Endothelial cell of umbilical vein (primary cell): Measurements from ENCODE around the gene PHC2. TPM values are rescaled to one million over a fixed set of nuclear protein-coding genes. Genes with fewer than 3 reads are reported as not detected.

Experiments used
- BruUV-seq: library from RNA; stranded (reverse); fragments of 400-500 nt; replicated peaks from 2 replicates; lab custom pipeline; 2021; lab: Mats Ljungman, UMichigan
- CTCF ChIA-PET: fragments of 300-600, 350-600 bp; sonication (Branson Sonifier 250); formaldehyde crosslinking; loops from one replicate; lab custom pipeline; 2021; ENCODE audit warnings: antibody characterized with exemption, inconsistent platforms; lab: Charles Lee
- POLR2A ChIA-PET: fragments of 300-600, 350-600 bp; sonication (Branson Sonifier 250); formaldehyde crosslinking; loops from one replicate; lab custom pipeline; 2021; ENCODE audit warnings: antibody characterized with exemption, inconsistent platforms; lab: Charles Lee
- DNase-seq: peaks from one replicate; pipeline ENCODE4 v3.0.0-alpha.2; 2011; ENCODE audit warnings: low read depth, low spot score
- FAIRE-seq: peaks from 2 replicates; lab custom pipeline; 2011; peaks lifted over from hg19 to GRCh38; lab: Jason Lieb, UNC
- H2AFZ ChIP-seq: 2 replicates; pipeline ENCODE4 v1.6.0; 2012; ENCODE audit warnings: low read depth, low read length, control low read depth, inconsistent platforms
- H3K27ac ChIP-seq: 2 replicates; pipeline ENCODE4 v1.5.1; 2011; ENCODE audit warnings: low read depth, mild to moderate bottlenecking, control low read depth, low read length, moderate library complexity; ENCODE audit not compliant: insufficient read depth
- H3K27me3 ChIP-seq, 2 experiments: 2 replicates each; pipeline versions ENCODE4 v1.6.0 to v1.6.1; 2011; ENCODE audit warnings: low read length in 2 of 2, mixed read lengths in 1 of 2; ENCODE audit not compliant: control insufficient read depth in 2 of 2, insufficient read depth in 2 of 2
- H3K36me3 ChIP-seq, 2 experiments: 2 replicates in 1 of 2; 3 replicates in 1 of 2; pipeline ENCODE4 v1.5.1; 2011; ENCODE audit warnings: low read length in 2 of 2, mild to moderate bottlenecking in 1 of 2, moderate library complexity in 1 of 2; ENCODE audit not compliant: control insufficient read depth in 2 of 2, insufficient read depth in 2 of 2; ENCODE audit errors: extremely low read depth in 1 of 2
- H3K4me1 ChIP-seq: 3 replicates; pipeline ENCODE4 v1.5.1; 2011; ENCODE audit warnings: mild to moderate bottlenecking, low read length; ENCODE audit not compliant: control insufficient read depth, insufficient read depth; ENCODE audit errors: extremely low read depth
- H3K4me2 ChIP-seq: 2 replicates; pipeline ENCODE4 v1.6.1; 2011; ENCODE audit warnings: low read length, control low read depth, mixed read lengths; ENCODE audit not compliant: insufficient read depth
- H3K4me3 ChIP-seq, 3 experiments: fragments of 200-600 bp in 1 of 3; sonication (generic), shearing (Covaris generic) in 1 of 3; replicated peaks in 1 of 3; 2 replicates each; pipeline ENCODE4 v1.5.1; 2011 to 2016; ENCODE audit warnings: control low read depth in 3 of 3, low read length in 3 of 3, mild to moderate bottlenecking in 2 of 3, inconsistent platforms in 1 of 3, low read depth in 1 of 3, moderate library complexity in 1 of 3; ENCODE audit not compliant: insufficient read depth in 1 of 3
- H3K79me2 ChIP-seq: 2 replicates; pipeline ENCODE4 v1.6.0; 2012; ENCODE audit warnings: low read length, inconsistent platforms; ENCODE audit not compliant: control insufficient read depth, insufficient read depth
- H3K9ac ChIP-seq: replicated peaks from 2 replicates; pipeline ENCODE3; 2011; ENCODE audit warnings: low read length, control low read depth; ENCODE audit not compliant: insufficient read depth; ENCODE audit errors: extremely low read depth
- H3K9me1 ChIP-seq: replicated peaks from 3 replicates; pipeline ENCODE4 v1.6.0; 2011; ENCODE audit warnings: mild to moderate bottlenecking, low read length; ENCODE audit not compliant: control insufficient read depth, insufficient read depth; ENCODE audit errors: extremely low read depth
- H3K9me3 ChIP-seq: replicated peaks from 2 replicates; pipeline ENCODE4 v1.5.1; 2012; ENCODE audit warnings: low read length, inconsistent platforms; ENCODE audit not compliant: control insufficient read depth, insufficient read depth
- H4K20me1 ChIP-seq: replicated peaks from 2 replicates; pipeline ENCODE3; 2011; ENCODE audit warnings: mild to moderate bottlenecking, low read length; ENCODE audit not compliant: control insufficient read depth, insufficient read depth; ENCODE audit errors: extremely low read depth
- CTCF ChIP-seq, 2 donors: IDR thresholded peaks; 1 replicate in 1 of 2; 2 replicates in 1 of 2; pipeline ENCODE4 v1.5.1; 2011; ENCODE audit warnings: low read length in 2 of 2, mild to moderate bottlenecking in 2 of 2, moderate library complexity in 2 of 2, control low read depth in 1 of 2, inconsistent platforms in 1 of 2, low read depth in 1 of 2; ENCODE audit not compliant: insufficient read depth in 1 of 2; ENCODE audit errors: extremely low read depth in 1 of 2
- EZH2 ChIP-seq: IDR thresholded peaks from 2 replicates; pipeline ENCODE4 v1.6.1; 2012; ENCODE audit warnings: borderline replicate concordance, low read depth, mild to moderate bottlenecking, moderate library complexity, low read length, inconsistent platforms; ENCODE audit not compliant: severe bottlenecking
- FOS ChIP-seq: IDR thresholded peaks from 2 replicates; pipeline ENCODE4 v1.6.1; 2011; ENCODE audit warnings: mild to moderate bottlenecking, low read length, moderate library complexity, borderline replicate concordance; ENCODE audit not compliant: insufficient read depth
- GATA2 ChIP-seq: IDR thresholded peaks from 2 replicates; pipeline ENCODE4 v1.7.0; 2011; ENCODE audit warnings: low read depth, mild to moderate bottlenecking, moderate library complexity, mixed read lengths, low read length; ENCODE audit not compliant: insufficient read length, insufficient read depth
- JUN ChIP-seq: IDR thresholded peaks from 2 replicates; pipeline ENCODE4 v1.6.1; 2011; ENCODE audit warnings: borderline replicate concordance, low read depth; ENCODE audit not compliant: insufficient read length, insufficient read depth
- MAX ChIP-seq: IDR thresholded peaks from 2 replicates; pipeline ENCODE4 v1.6.1; 2011; ENCODE audit not compliant: insufficient read depth, insufficient read length
- MYC ChIP-seq: IDR thresholded peaks from one replicate; pipeline ENCODE4 v1.6.1; 2011; ENCODE audit warnings: mild to moderate bottlenecking, low read depth, low read length
- POLR2A ChIP-seq: IDR thresholded peaks from 2 replicates; pipeline ENCODE4 v1.6.1; 2012; ENCODE audit warnings: low read depth, mild to moderate bottlenecking, control low read depth, low read length
- POLR2AphosphoS5 ChIP-seq: IDR thresholded peaks from 2 replicates; pipeline ENCODE4 v1.6.1; 2012; ENCODE audit warnings: low read depth, mild to moderate bottlenecking, control low read depth, low read length, moderate library complexity; ENCODE audit not compliant: insufficient read depth
- dilution Hi-C: fragments of 300-500 bp; cut with MboI; formaldehyde crosslinking; loops from one replicate; pipeline ENCODE4 v1.15.0; 2019; ENCODE audit warnings: low sequenced_read_pairs; ENCODE audit not compliant: extremely low pct_ligation_motif_present
- intact Hi-C: fragments of 100-400 bp; cut with micrococcal nuclease; formaldehyde crosslinking; loops from one replicate; pipeline ENCODE4 v1.10.0; 2022
- polyA plus RNA-seq, 4 experiments: library from polyadenylated mRNA; depleted of rRNA in 3 of 4; stranded (reverse) in 3 of 4; unstranded in 1 of 4; fragments of >200 nt; gene quantifications; 2 replicates each; pipeline versions ENCODE4 v1.2.1 to v1.2.3, GENCODE V29; 2011 to 2012; ENCODE audit warnings: missing spikeins in 1 of 4
- total RNA-seq: library from RNA; stranded (reverse); gene quantifications from 2 replicates; pipeline ENCODE4 v1.2.3, GENCODE V29; 2021

Gene PHC2
- total and polyA plus RNA-seq, 2 donors (not counting 3 experiments of a cell fraction or from before 2014, with no cell fraction given) = 65.6 to 79.0 TPM

- no TSS peak for BruUV-seq
- no peaks in the 10 kb centered on the region for H3K36me3 ChIP-seq
- no peak for TF ChIP-seq MAX
- H3K9me1 ChIP-seq = no peaks in the 10 kb centered on the region
- intact Hi-C loops = loop anchor here (5.0 kb wide), 1 partner anchor 65 kb away; no protein-coding TSS in a partner anchor
- no peak overlapping the region for H2AFZ ChIP-seq
- no peaks in the 10 kb centered on the region for H4K20me1 ChIP-seq
- no peak overlapping the region for H3K27ac ChIP-seq
- H3K79me2 ChIP-seq = no peaks in the 10 kb centered on the region
- ChIA-PET CTCF (no interaction called here), POLR2A (interaction anchor here (0.7 kb wide), 1 partner anchor 91 kb away, joined by 3 read pairs; no protein-coding TSS in a partner anchor)
- dilution Hi-C loops = no loop called here
- H3K27me3 ChIP-seq = no peaks in the 10 kb centered on the region
- no peak for FAIRE-seq
- no peaks in the 10 kb centered on the region for H3K9me3 ChIP-seq
- H3K4me2 ChIP-seq = no peak overlapping the region
- no peaks in the 10 kb centered on the region for H3K4me1 ChIP-seq
- no peak for DNase-seq
- no peak overlapping the region for H3K4me3 ChIP-seq
- no peak overlapping the region for H3K9ac ChIP-seq
Observed at GRCh38 chr1:33392206-33392605, 38.7 kb downstream of the PHC2 start.

GRCh38 chr1:33391343-33392078 lies 39.4 kb downstream of the PHC2 start:
- ChIA-PET POLR2A (no interaction called here), CTCF (no interaction called here)
- no peaks in the 10 kb centered on the region for H4K20me1 ChIP-seq
- H3K4me2 ChIP-seq = no peak overlapping the region
- no peak for TF ChIP-seq FOS
- no peak for TF ChIP-seq MYC
- TF ChIP-seq MAX = no peak
- TF ChIP-seq GATA2 = no peak
- TF ChIP-seq POLR2A = no peak
- no peak for TF ChIP-seq POLR2AphosphoS5
- no peak for TF ChIP-seq EZH2
- TF ChIP-seq JUN = no peak
- no peak for TF ChIP-seq CTCF (IDR thresholded peaks at IDR 0.05; ENCODE audit: extremely low read depth in 1 of 2, insufficient read depth in 1 of 2, low read depth in 1 of 2, low read length in 2 of 2)
- no peak overlapping the region for H3K4me3 ChIP-seq
- FAIRE-seq (no peak), DNase-seq (no peak)
- intact Hi-C loops (loop anchor here (5.0 kb wide), 1 partner anchor 66 kb away; no protein-coding TSS in a partner anchor), dilution Hi-C loops (no loop called here)
- H3K27me3 ChIP-seq = no peaks in the 10 kb centered on the region
- no peaks in the 10 kb centered on the region for H3K79me2 ChIP-seq
- no TSS peak for BruUV-seq
- H2AFZ ChIP-seq = no peak overlapping the region
- no peaks in the 10 kb centered on the region for H3K9me1 ChIP-seq
- H3K36me3 ChIP-seq = no peaks in the 10 kb centered on the region
- no peaks in the 10 kb centered on the region for H3K9me3 ChIP-seq
- H3K4me1 ChIP-seq = no peaks in the 10 kb centered on the region
- no peak overlapping the region for H3K9ac ChIP-seq
- no peak overlapping the region for H3K27ac ChIP-seq
